HUES6 (cell line): ENCODE data around the gene IL1RAPL2.

Experiments
- H3K27ac ChIP-seq: 2 replicates; pipeline ENCODE4 v1.7.0; 2013; ENCODE audit warnings: low read depth, mild to moderate bottlenecking, low read length, inconsistent platforms
- H3K27me3 ChIP-seq: 2 replicates; pipeline ENCODE4 v1.6.1; 2013; ENCODE audit warnings: low read length; ENCODE audit not compliant: control insufficient read depth, insufficient read depth
- H3K36me3 ChIP-seq: 2 replicates; pipeline ENCODE4 v1.6.1; 2013; ENCODE audit warnings: low read length; ENCODE audit not compliant: control insufficient read depth, insufficient read depth
- H3K4me1 ChIP-seq: 2 replicates; pipeline ENCODE4 v1.6.1; 2013; ENCODE audit warnings: low read length; ENCODE audit not compliant: control insufficient read depth, insufficient read depth
- H3K4me3 ChIP-seq: 2 replicates; pipeline ENCODE4 v1.5.1; 2013; ENCODE audit warnings: low read depth, low read length
- H3K9ac ChIP-seq: one replicate; pipeline ENCODE4 v1.6.1; 2013; ENCODE audit warnings: mild to moderate bottlenecking, low read length
- H3K9me3 ChIP-seq: 2 replicates; pipeline ENCODE4 v1.6.1; 2013; ENCODE audit warnings: low read depth, low read length; ENCODE audit not compliant: control insufficient read depth, insufficient read depth

The IL1RAPL2 gene

GRCh38 chrX:105610411-105610810 is 1044.4 kb downstream of the IL1RAPL2 start:
- no peaks in the 10 kb centered on the region for H3K9me3 ChIP-seq
- no peaks in the 10 kb centered on the region; the same call in 1 of the 2 replicates for H3K27me3 ChIP-seq
- no peak overlapping the region for H3K9ac ChIP-seq
- H3K4me3 ChIP-seq = no peak overlapping the region
- peaks cover 3% of the 10 kb centered on the region; the same call in 1 of the 2 replicates for H3K4me1 ChIP-seq
- H3K36me3 ChIP-seq = no peaks in the 10 kb centered on the region
- H3K27ac ChIP-seq = no peak overlapping the region

- Histone ChIP-seq H3K27ac (no peak overlapping the region), H3K9ac (no peak overlapping the region), H3K27me3 (no peaks in the 10 kb centered on the region; the same call in 1 of the 2 replicates), H3K36me3 (no peaks in the 10 kb centered on the region), H3K4me1 (no peaks in the 10 kb centered on the region), H3K9me3 (no peaks in the 10 kb centered on the region), H3K4me3 (no peak overlapping the region)
These were observed 1052.5 kb downstream of the IL1RAPL2 start for GRCh38 chrX:105618393-105619101.

GRCh38 chrX:105634180-105634579 is 1068.2 kb downstream of the IL1RAPL2 start:
- no peak overlapping the region for H3K9ac ChIP-seq
- H3K27ac ChIP-seq = peak overlapping the region; percentile 84
- no peak overlapping the region for H3K4me3 ChIP-seq
- peaks cover 46% of the 10 kb centered on the region for H3K4me1 ChIP-seq
- H3K36me3 ChIP-seq = no peaks in the 10 kb centered on the region
- H3K27me3 ChIP-seq = peaks cover 2% of the 10 kb centered on the region; the same call in 1 of the 2 replicates
- H3K9me3 ChIP-seq = no peaks in the 10 kb centered on the region

GRCh38 chrX:105635794-105636193 is 1069.8 kb downstream of the IL1RAPL2 start:
- H3K36me3 ChIP-seq = no peaks in the 10 kb centered on the region
- peak overlapping the region; percentile 11; the same call in 1 of the 2 replicates for H3K4me3 ChIP-seq
- peak overlapping the region; percentile 84; the same call in 1 of the 2 replicates for H3K27ac ChIP-seq
- H3K27me3 ChIP-seq = no peaks in the 10 kb centered on the region; the same call in 1 of the 2 replicates
- no peaks in the 10 kb centered on the region for H3K9me3 ChIP-seq
- peaks cover 46% of the 10 kb centered on the region for H3K4me1 ChIP-seq
- H3K9ac ChIP-seq = no peak overlapping the region

- H3K27ac ChIP-seq = peak overlapping the region; percentile 41; the same call in 1 of the 2 replicates
- H3K4me1 ChIP-seq = peaks cover 46% of the 10 kb centered on the region
- peak overlapping the region; percentile 31 for H3K9ac ChIP-seq
- H3K27me3 ChIP-seq = no peaks in the 10 kb centered on the region; the same call in 1 of the 2 replicates
- peak overlapping the region; percentile 15; the same call in 1 of the 2 replicates for H3K4me3 ChIP-seq
- no peaks in the 10 kb centered on the region for H3K9me3 ChIP-seq
- no peaks in the 10 kb centered on the region for H3K36me3 ChIP-seq
These were observed 1070.7 kb downstream of the IL1RAPL2 start for GRCh38 chrX:105636667-105637066.

GRCh38 chrX:105645667-105646357 is 1079.8 kb downstream of the IL1RAPL2 start:
- peaks cover 7% of the 10 kb centered on the region; the same call in 1 of the 2 replicates for H3K27me3 ChIP-seq
- no peak overlapping the region for H3K4me3 ChIP-seq
- no peaks in the 10 kb centered on the region for H3K36me3 ChIP-seq
- H3K9ac ChIP-seq = no peak overlapping the region
- peaks cover 15% of the 10 kb centered on the region for H3K4me1 ChIP-seq
- no peak overlapping the region for H3K27ac ChIP-seq
- no peaks in the 10 kb centered on the region for H3K9me3 ChIP-seq

GRCh38 chrX:105646592-105647372 is 1080.8 kb downstream of the IL1RAPL2 start:
- no peak overlapping the region for H3K9ac ChIP-seq
- H3K4me1 ChIP-seq = peaks cover 15% of the 10 kb centered on the region
- H3K4me3 ChIP-seq = no peak overlapping the region
- no peaks in the 10 kb centered on the region for H3K36me3 ChIP-seq
- H3K27ac ChIP-seq = no peak overlapping the region
- no peaks in the 10 kb centered on the region for H3K9me3 ChIP-seq
- peaks cover 6% of the 10 kb centered on the region; the same call in 1 of the 2 replicates for H3K27me3 ChIP-seq

GRCh38 chrX:105647749-105648148 is 1081.8 kb downstream of the IL1RAPL2 start:
- no peaks in the 10 kb centered on the region for H3K9me3 ChIP-seq
- H3K9ac ChIP-seq = no peak overlapping the region
- no peaks in the 10 kb centered on the region for H3K36me3 ChIP-seq
- no peak overlapping the region for H3K27ac ChIP-seq
- H3K4me1 ChIP-seq = peaks cover 15% of the 10 kb centered on the region
- no peak overlapping the region for H3K4me3 ChIP-seq
- no peaks in the 10 kb centered on the region; the same call in 1 of the 2 replicates for H3K27me3 ChIP-seq

- Histone ChIP-seq H3K4me1 (peaks cover 15% of the 10 kb centered on the region), H3K9ac (no peak overlapping the region), H3K27ac (no peak overlapping the region), H3K9me3 (no peaks in the 10 kb centered on the region), H3K36me3 (no peaks in the 10 kb centered on the region), H3K4me3 (no peak overlapping the region), H3K27me3 (no peaks in the 10 kb centered on the region; the same call in 1 of the 2 replicates)
These were observed 1082.7 kb downstream of the IL1RAPL2 start for GRCh38 chrX:105648732-105649131.

GRCh38 chrX:105650577-105650976 is 1084.6 kb downstream of the IL1RAPL2 start:
- H3K4me1 ChIP-seq = peaks cover 15% of the 10 kb centered on the region
- H3K4me3 ChIP-seq = no peak overlapping the region
- no peak overlapping the region for H3K27ac ChIP-seq
- H3K27me3 ChIP-seq = no peaks in the 10 kb centered on the region; the same call in 1 of the 2 replicates
- H3K36me3 ChIP-seq = no peaks in the 10 kb centered on the region
- H3K9ac ChIP-seq = no peak overlapping the region
- H3K9me3 ChIP-seq = no peaks in the 10 kb centered on the region
